Stimulated activated CD8-positive, alpha-beta memory T cell treated with anti-CD3 and anti-CD28 coated beads, Interleukin-15, amount 100 ng/mL, for 4 hours (primary cell): ENCODE data around the gene OGFOD1.
"Not testable (repeated sequence)": the region's sequence is repeated elsewhere in the genome, so short reads cannot be mapped to it uniquely, and the experiment has no call there.

Experiments
- DNase-seq, 2 donors: peaks; one replicate each; pipeline ENCODE4 v3.0.0-alpha.2; 2020; ENCODE audit warnings: low read depth in 2 of 2

OGFOD1 gene

GRCh38 chr16:56480776-56481467 is 29.6 kb downstream of the OGFOD1 start:
- DNase-seq, result no peak

GRCh38 chr16:56481468-56482122 is 30.2 kb downstream of the OGFOD1 start:
- DNase-seq, result no peak

- no peak for DNase-seq
These were observed 31.4 kb downstream of the OGFOD1 start for GRCh38 chr16:56482683-56483236.

GRCh38 chr16:56483394-56483793 is 32.0 kb downstream of the OGFOD1 start:
- no peak for DNase-seq

GRCh38 chr16:56488035-56488434 is 36.7 kb downstream of the OGFOD1 start:
- no peak for DNase-seq

- not testable (repeated sequence) for DNase-seq
These were observed 37.5 kb downstream of the OGFOD1 start for GRCh38 chr16:56488868-56489267.

GRCh38 chr16:56491657-56492261 is 40.4 kb downstream of the OGFOD1 start:
- no peak for DNase-seq

- DNase-seq, result no peak
These were observed 41.8 kb downstream of the OGFOD1 start for GRCh38 chr16:56493126-56493525.

GRCh38 chr16:56493815-56494214 is 42.5 kb downstream of the OGFOD1 start:
- DNase-seq, result no peak

GRCh38 chr16:56505181-56505580 is 53.8 kb downstream of the OGFOD1 start:
- no peak for DNase-seq

- no peak for DNase-seq
These were observed 55.6 kb downstream of the OGFOD1 start for GRCh38 chr16:56506941-56507340.

- no peak for DNase-seq
These were observed 59.2 kb downstream of the OGFOD1 start for GRCh38 chr16:56510544-56510943.

GRCh38 chr16:56512025-56512424 is 60.7 kb downstream of the OGFOD1 start:
- no peak for DNase-seq

GRCh38 chr16:56513091-56513490 is 61.7 kb downstream of the OGFOD1 start:
- no peak for DNase-seq

GRCh38 chr16:56513972-56514371 is 62.6 kb downstream of the OGFOD1 start:
- DNase-seq, result no peak

GRCh38 chr16:56514845-56515244 is 63.5 kb downstream of the OGFOD1 start:
- DNase-seq, result no peak

- DNase-seq, result no peak
These were observed 64.3 kb downstream of the OGFOD1 start for GRCh38 chr16:56515665-56516064.

GRCh38 chr16:56517206-56517605 is 65.9 kb downstream of the OGFOD1 start:
- no peak for DNase-seq

GRCh38 chr16:56518425-56518824 is 67.1 kb downstream of the OGFOD1 start:
- no peak for DNase-seq

GRCh38 chr16:56519459-56520250 is 68.3 kb downstream of the OGFOD1 start, which contains the start of gene BBS2:
Gene BBS2, minus strand, starts transcription at chr16:56520024. Its CDS starts 162 bp downstream, at chr16:56519862.
- DNase-seq, result peak; percentile 80 to 84

GRCh38 chr16:56520251-56520577 is 68.9 kb downstream of the OGFOD1 start:
- no peak for DNase-seq

- DNase-seq, result no peak
These were observed 73.9 kb downstream of the OGFOD1 start for GRCh38 chr16:56525236-56525635.
